ENCODE results near the gene TMEM139.

DNA sequence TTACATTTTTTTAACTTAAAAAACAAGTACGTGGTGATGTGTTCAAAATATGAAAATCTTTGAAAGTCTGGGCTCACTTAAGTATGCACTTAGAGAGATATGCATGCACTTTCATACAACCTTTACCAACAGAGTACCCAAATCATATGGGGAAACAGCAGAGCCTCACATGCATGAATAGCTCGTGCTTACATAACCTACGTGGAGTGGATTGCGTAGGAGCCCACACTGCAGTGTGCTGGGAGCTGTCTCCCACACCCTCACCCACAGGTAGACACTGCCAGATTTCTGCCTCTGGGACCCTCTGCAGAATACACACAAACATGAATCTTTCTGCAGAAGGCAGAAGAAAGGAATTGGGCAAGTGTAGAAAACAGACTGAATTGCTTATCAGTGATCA is 31.7 kb downstream of the TMEM139 start:
- TF ChIP-seq, protein P1, sequence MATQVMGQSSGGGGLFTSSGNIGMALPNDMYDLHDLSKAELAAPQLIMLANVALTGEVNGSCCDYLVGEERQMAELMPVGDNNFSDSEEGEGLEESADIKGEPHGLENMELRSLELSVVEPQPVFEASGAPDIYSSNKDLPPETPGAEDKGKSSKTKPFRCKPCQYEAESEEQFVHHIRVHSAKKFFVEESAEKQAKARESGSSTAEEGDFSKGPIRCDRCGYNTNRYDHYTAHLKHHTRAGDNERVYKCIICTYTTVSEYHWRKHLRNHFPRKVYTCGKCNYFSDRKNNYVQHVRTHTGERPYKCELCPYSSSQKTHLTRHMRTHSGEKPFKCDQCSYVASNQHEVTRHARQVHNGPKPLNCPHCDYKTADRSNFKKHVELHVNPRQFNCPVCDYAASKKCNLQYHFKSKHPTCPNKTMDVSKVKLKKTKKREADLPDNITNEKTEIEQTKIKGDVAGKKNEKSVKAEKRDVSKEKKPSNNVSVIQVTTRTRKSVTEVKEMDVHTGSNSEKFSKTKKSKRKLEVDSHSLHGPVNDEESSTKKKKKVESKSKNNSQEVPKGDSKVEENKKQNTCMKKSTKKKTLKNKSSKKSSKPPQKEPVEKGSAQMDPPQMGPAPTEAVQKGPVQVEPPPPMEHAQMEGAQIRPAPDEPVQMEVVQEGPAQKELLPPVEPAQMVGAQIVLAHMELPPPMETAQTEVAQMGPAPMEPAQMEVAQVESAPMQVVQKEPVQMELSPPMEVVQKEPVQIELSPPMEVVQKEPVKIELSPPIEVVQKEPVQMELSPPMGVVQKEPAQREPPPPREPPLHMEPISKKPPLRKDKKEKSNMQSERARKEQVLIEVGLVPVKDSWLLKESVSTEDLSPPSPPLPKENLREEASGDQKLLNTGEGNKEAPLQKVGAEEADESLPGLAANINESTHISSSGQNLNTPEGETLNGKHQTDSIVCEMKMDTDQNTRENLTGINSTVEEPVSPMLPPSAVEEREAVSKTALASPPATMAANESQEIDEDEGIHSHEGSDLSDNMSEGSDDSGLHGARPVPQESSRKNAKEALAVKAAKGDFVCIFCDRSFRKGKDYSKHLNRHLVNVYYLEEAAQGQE (IDR thresholded peaks at IDR 0.05; ENCODE audit: low read depth, low read length) = no peak
- TF ChIP-seq EZH2phosphoT487 (IDR thresholded peaks at IDR 0.05; ENCODE audit: borderline replicate concordance, low read depth) (no peak), MXI1 (IDR thresholded peaks at IDR 0.05; ENCODE audit: low read depth, low read length) (no peak), YY1 (IDR thresholded peaks at IDR 0.05; ENCODE audit: low read depth) (no peak), TAF1 (IDR thresholded peaks at IDR 0.05; ENCODE audit: borderline replicate concordance, low read depth, low read length) (no peak), NRF1 (IDR thresholded peaks at IDR 0.05; ENCODE audit: low read depth, low read length) (no peak)
- TF ChIP-seq, protein P2, sequence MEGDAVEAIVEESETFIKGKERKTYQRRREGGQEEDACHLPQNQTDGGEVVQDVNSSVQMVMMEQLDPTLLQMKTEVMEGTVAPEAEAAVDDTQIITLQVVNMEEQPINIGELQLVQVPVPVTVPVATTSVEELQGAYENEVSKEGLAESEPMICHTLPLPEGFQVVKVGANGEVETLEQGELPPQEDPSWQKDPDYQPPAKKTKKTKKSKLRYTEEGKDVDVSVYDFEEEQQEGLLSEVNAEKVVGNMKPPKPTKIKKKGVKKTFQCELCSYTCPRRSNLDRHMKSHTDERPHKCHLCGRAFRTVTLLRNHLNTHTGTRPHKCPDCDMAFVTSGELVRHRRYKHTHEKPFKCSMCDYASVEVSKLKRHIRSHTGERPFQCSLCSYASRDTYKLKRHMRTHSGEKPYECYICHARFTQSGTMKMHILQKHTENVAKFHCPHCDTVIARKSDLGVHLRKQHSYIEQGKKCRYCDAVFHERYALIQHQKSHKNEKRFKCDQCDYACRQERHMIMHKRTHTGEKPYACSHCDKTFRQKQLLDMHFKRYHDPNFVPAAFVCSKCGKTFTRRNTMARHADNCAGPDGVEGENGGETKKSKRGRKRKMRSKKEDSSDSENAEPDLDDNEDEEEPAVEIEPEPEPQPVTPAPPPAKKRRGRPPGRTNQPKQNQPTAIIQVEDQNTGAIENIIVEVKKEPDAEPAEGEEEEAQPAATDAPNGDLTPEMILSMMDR (IDR thresholded peaks at IDR 0.05) = no peak
- TF ChIP-seq, protein P3, sequence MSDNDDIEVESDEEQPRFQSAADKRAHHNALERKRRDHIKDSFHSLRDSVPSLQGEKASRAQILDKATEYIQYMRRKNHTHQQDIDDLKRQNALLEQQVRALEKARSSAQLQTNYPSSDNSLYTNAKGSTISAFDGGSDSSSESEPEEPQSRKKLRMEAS (IDR thresholded peaks at IDR 0.05; ENCODE audit: low read depth) = no peak
- TF ChIP-seq, protein P4, sequence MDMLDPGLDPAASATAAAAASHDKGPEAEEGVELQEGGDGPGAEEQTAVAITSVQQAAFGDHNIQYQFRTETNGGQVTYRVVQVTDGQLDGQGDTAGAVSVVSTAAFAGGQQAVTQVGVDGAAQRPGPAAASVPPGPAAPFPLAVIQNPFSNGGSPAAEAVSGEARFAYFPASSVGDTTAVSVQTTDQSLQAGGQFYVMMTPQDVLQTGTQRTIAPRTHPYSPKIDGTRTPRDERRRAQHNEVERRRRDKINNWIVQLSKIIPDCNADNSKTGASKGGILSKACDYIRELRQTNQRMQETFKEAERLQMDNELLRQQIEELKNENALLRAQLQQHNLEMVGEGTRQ (IDR thresholded peaks at IDR 0.05; ENCODE audit: borderline replicate concordance, low read depth, low read length) = no peak
